H1 (cell line): ENCODE data around the gene KRT3.

ENCODE experiments used
- CTCF ChIP-seq, 3 experiments: IDR thresholded peaks; 1 replicate in 2 of 3; 2 replicates in 1 of 3; pipeline versions ENCODE4 v1.5.1 to v1.6.1; 2011; ENCODE audit warnings: low read length in 3 of 3, mild to moderate bottlenecking in 3 of 3, inconsistent platforms in 2 of 3, low read depth in 1 of 3, moderate library complexity in 1 of 3; ENCODE audit not compliant: insufficient read depth in 1 of 3; ENCODE audit errors: control extremely low read depth in 1 of 3
- GABPA ChIP-seq: IDR thresholded peaks from 2 replicates; pipeline ENCODE4 v1.6.1; 2011; ENCODE audit warnings: mild to moderate bottlenecking, low read length, moderate library complexity, borderline replicate concordance; ENCODE audit not compliant: insufficient read depth
- ZNF274 ChIP-seq: IDR thresholded peaks from 2 replicates; pipeline ENCODE4 v1.7.0; 2012; ENCODE audit warnings: low read length, borderline replicate concordance; ENCODE audit errors: extremely low read depth

- TF ChIP-seq CTCF (IDR thresholded peaks at IDR 0.05; ENCODE audit: control extremely low read depth in 1 of 3, insufficient read depth in 1 of 3, low read depth in 1 of 3, low read length in 3 of 3) (no peak), ZNF274 (no peak), GABPA (no peak)
Observed at GRCh38 chr12:52832451-52832850, 36.5 kb upstream of the KRT3 start.
